Glutamatergic neuron (in vitro differentiated cells): Measurements from ENCODE around the gene SCN5A. TPM values are rescaled to one million over a fixed set of nuclear protein-coding genes. Genes with fewer than 3 reads are reported as not detected.

ENCODE experiments used
- DNase-seq: peaks from one replicate; pipeline ENCODE4 v3.0.0; 2022
- H3K27ac Mint-ChIP-seq: one replicate; pipeline ENCODE4 v1.8.0; 2020; ENCODE audit warnings: mild to moderate bottlenecking, mixed read lengths, inconsistent platforms; ENCODE audit not compliant: unreplicated experiment
- H3K27me3 Mint-ChIP-seq: one replicate; pipeline ENCODE4 v1.8.0; 2020; ENCODE audit warnings: mild to moderate bottlenecking, moderate library complexity, mixed read lengths, inconsistent platforms; ENCODE audit not compliant: unreplicated experiment
- H3K36me3 Mint-ChIP-seq: one replicate; pipeline ENCODE4 v1.8.0; 2020; ENCODE audit warnings: mild to moderate bottlenecking, mixed read lengths, inconsistent platforms; ENCODE audit not compliant: unreplicated experiment
- H3K4me1 Mint-ChIP-seq: one replicate; pipeline ENCODE4 v1.8.0; 2020; ENCODE audit warnings: mild to moderate bottlenecking, low read depth, mixed read lengths, inconsistent platforms; ENCODE audit not compliant: unreplicated experiment
- H3K4me3 Mint-ChIP-seq: one replicate; pipeline ENCODE4 v1.8.0; 2020; ENCODE audit warnings: mild to moderate bottlenecking, mixed read lengths, inconsistent platforms; ENCODE audit not compliant: unreplicated experiment
- H3K9me3 Mint-ChIP-seq: one replicate; pipeline ENCODE4 v1.8.0; 2020; ENCODE audit warnings: mild to moderate bottlenecking, moderate library complexity, mixed read lengths, inconsistent platforms; ENCODE audit not compliant: unreplicated experiment
- total RNA-seq: library from RNA; stranded (reverse); fragmentation: NEBNext Ultra II Directional; extraction: Animal tissue kit (Norgen Biotek cat#: 25700); gene quantifications from one replicate; pipeline ENCODE4 v1.2.1, GENCODE V29; 2021; ENCODE audit not compliant: unreplicated experiment
- TF ChIP-seq, protein P1 (sequence below): fragments of 200-600 bp; sonication (generic); IDR thresholded peaks from one replicate; pipeline ENCODE4 v1.5.0; 2021; ENCODE audit not compliant: partially characterized antibody, unreplicated experiment

SCN5A gene
- total RNA-seq, 1 donor from 2014 or later = 4.8 TPM

GRCh38 chr3:38601956-38602550 lies 47.4 kb downstream of the SCN5A start:
- Mint-ChIP-seq H3K4me1 (peaks cover 6% of the 10 kb centered on the region), H3K36me3 (peaks cover 3% of the 10 kb centered on the region), H3K4me3 (no peak overlapping the region), H3K27me3 (peaks cover 11% of the 10 kb centered on the region), H3K27ac (peak overlapping the region; percentile 67), H3K9me3 (peaks cover 19% of the 10 kb centered on the region)
- TF ChIP-seq, protein P1, sequence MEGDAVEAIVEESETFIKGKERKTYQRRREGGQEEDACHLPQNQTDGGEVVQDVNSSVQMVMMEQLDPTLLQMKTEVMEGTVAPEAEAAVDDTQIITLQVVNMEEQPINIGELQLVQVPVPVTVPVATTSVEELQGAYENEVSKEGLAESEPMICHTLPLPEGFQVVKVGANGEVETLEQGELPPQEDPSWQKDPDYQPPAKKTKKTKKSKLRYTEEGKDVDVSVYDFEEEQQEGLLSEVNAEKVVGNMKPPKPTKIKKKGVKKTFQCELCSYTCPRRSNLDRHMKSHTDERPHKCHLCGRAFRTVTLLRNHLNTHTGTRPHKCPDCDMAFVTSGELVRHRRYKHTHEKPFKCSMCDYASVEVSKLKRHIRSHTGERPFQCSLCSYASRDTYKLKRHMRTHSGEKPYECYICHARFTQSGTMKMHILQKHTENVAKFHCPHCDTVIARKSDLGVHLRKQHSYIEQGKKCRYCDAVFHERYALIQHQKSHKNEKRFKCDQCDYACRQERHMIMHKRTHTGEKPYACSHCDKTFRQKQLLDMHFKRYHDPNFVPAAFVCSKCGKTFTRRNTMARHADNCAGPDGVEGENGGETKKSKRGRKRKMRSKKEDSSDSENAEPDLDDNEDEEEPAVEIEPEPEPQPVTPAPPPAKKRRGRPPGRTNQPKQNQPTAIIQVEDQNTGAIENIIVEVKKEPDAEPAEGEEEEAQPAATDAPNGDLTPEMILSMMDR = no peak
- no peak for DNase-seq

GRCh38 chr3:38600551-38600950 lies 48.9 kb downstream of the SCN5A start:
- Mint-ChIP-seq H3K27me3 (peaks cover 11% of the 10 kb centered on the region), H3K9me3 (peaks cover 18% of the 10 kb centered on the region), H3K4me1 (peaks cover 6% of the 10 kb centered on the region), H3K4me3 (no peak overlapping the region), H3K27ac (no peak overlapping the region), H3K36me3 (peaks cover 3% of the 10 kb centered on the region)
- DNase-seq = no peak
- TF ChIP-seq, protein P1 = no peak

DNA sequence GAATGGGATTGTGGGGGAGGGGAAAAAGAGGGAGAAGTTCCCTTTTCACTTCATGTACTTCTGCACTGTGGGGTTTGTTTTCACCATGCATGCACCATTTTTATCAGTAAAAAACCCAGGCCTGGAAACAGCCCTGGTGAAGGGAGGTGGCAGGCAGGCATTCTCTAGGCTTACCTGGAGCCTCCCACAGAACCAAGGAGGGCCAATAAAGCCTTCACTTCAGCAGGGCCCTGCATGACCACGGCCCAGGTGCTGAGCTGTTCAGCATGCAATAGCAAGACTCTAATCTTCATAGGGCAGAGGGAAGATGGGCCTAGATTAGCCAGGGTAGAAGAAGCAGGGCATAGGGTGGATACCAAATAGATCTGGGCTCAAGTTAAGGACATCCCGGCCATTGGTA lies 49.6 kb downstream of the SCN5A start:
- no peak overlapping the region for H3K27ac Mint-ChIP-seq
- H3K4me1 Mint-ChIP-seq = peaks cover 6% of the 10 kb centered on the region
- peaks cover 11% of the 10 kb centered on the region for H3K27me3 Mint-ChIP-seq

DNA sequence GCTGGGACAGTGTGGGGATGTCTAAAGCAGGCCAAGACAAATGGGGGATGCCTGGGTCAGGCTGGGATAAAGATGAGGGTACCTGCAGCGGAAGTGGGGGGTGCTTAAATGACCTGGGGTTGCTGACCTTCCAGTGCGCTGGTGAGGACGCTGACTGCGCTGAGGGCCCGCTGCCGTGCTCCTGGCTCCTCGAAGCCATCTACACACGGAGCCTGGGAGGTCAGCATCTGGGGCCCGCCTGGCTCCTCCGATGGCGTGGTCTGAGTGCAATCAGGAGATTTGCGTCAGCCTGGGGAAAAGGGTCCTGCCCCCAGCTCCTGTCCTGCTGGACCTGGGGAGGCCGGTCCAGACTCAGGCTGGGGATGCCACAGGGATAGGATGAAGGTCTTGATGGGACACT lies 50.7 kb downstream of the SCN5A start:
- H3K9me3 Mint-ChIP-seq = peaks cover 14% of the 10 kb centered on the region
- TF ChIP-seq, protein P1 = no peak
- no peak overlapping the region for H3K4me3 Mint-ChIP-seq
- H3K27ac Mint-ChIP-seq = no peak overlapping the region
- peaks cover 6% of the 10 kb centered on the region for H3K4me1 Mint-ChIP-seq
- peaks cover 3% of the 10 kb centered on the region for H3K36me3 Mint-ChIP-seq
- peaks cover 11% of the 10 kb centered on the region for H3K27me3 Mint-ChIP-seq
- no peak for DNase-seq

More for the DNA sequence above, 49.6 kb downstream of the SCN5A start:
- TF ChIP-seq, protein P1 = no peak
- Mint-ChIP-seq H3K36me3 (peaks cover 3% of the 10 kb centered on the region), H3K4me3 (no peak overlapping the region), H3K9me3 (peaks cover 15% of the 10 kb centered on the region)
- DNase-seq = no peak

DNA sequence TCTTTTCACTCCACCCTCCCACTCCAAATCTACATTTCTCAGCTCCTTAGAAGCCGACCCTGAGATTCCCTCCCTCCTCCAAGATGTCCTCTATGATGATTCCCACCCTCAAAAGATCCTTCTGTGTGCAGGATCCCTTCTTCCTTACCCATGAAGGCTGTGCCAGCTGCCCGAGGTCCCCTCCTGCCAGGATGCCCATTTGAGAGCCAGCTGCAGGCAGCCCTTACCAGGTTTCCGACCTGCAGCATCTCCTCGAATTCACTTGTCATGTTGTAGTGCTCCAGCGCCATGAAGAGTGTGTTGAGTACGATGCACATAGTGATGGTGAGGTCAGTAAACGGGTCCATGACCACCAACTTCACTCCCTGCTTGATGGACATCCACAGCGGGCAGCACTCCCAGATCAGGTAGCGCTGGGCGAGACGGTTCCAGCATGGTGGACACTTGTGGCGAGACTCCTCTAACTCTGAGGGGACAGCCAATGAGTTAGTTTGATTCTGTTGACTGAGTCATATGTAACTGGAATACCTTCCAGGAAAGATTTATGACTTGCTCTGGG lies 51.9 kb downstream of the SCN5A start:
- Mint-ChIP-seq H3K9me3 (peaks cover 11% of the 10 kb centered on the region), H3K27me3 (peaks cover 11% of the 10 kb centered on the region), H3K4me3 (no peak overlapping the region), H3K4me1 (peaks cover 6% of the 10 kb centered on the region), H3K36me3 (peaks cover 3% of the 10 kb centered on the region), H3K27ac (no peak overlapping the region)
- TF ChIP-seq, protein P1 = no peak
- DNase-seq = peak; percentile 2
